Left renal cortex interstitium (tissue), 4 donors: ENCODE measurements around the gene MPHOSPH6. TPM values are rescaled to one million over a fixed set of nuclear protein-coding genes. Genes with fewer than 3 reads are reported as not detected.
A peak's percentile ranks its signal among the peaks of the same experiment; 100 is the strongest.
"Not testable (repeated sequence)": the region's sequence is repeated elsewhere in the genome, so short reads cannot be mapped to it uniquely, and the experiment has no call there.

ENCODE experiments used
- DNase-seq, 4 donors: peaks; one replicate each; pipeline ENCODE4 v3.0.0-alpha.2; 2013; ENCODE audit warnings: low read depth in 4 of 4, low spot score in 2 of 4, missing footprints in 1 of 4
- polyA plus RNA-seq, 4 donors: library from polyadenylated mRNA; unstranded; fragments of 120-200 nt; gene quantifications; one replicate each; pipeline ENCODE4 v1.2.1, GENCODE V29; 2013; ENCODE audit not compliant: insufficient read length in 4 of 4

MPHOSPH6 gene
- polyA plus RNA-seq, 4 donors: 36.0 to 59.7 (median 43.7) TPM

DNA sequence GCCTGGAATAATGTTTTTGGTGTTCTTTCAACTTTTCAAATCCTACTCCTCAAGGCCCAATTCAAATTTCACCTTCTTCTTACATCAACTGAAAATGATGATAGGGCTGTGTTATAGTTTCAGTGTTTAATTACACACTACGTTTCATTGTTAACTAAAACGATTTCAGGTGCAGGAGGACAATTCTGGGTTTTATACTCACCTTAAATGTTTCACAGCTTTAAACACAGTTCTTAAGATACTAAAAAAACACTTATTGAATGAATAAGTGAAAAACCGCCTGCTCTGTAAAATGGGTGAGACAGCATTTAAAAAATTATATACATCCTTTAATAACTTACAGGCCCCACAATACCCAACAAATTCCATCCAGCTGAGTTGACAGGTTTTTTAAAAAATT, 6.2 kb upstream of the MPHOSPH6 start:
- DNase-seq: no peak

DNA sequence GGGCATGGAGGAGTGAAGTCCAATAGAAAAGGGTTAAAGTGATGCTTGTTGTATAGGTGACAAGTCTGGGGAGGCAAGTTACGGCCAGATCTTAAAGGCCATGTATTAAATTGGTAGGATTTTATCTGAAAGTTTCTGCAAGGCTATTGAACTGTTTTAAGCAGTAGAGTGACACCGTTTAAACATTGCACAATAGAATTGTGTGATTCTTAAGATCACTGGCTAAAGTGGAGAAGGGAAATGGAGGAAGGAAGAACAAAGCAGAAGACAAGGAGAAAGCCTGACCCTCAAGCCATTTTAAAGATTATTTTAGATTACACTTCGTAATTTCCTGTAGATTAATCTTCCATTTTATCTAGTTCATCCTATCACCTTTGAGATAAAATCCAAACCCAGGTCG, 5.6 kb upstream of the MPHOSPH6 start:
- DNase-seq: no peak

DNA sequence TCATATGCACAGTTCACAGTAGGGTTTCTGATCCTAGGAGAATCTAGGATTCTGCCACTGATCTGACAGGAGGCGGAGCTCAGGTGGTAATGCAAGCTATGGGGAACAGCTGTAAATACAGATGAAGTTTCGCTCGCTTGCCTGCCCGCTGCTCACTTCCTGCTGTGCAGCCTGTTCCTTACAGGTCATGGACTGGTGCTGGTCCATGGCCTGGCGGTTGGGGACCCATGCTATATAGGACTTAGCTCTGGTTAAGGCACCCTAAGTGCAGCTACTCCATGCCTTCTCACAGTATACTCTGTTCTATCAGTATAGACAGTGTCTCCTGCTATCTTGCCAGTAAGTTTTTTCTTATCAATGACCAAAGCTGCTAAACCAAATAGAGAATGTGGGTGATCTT, 2.4 kb downstream of the MPHOSPH6 start:
- no peak for DNase-seq

DNA sequence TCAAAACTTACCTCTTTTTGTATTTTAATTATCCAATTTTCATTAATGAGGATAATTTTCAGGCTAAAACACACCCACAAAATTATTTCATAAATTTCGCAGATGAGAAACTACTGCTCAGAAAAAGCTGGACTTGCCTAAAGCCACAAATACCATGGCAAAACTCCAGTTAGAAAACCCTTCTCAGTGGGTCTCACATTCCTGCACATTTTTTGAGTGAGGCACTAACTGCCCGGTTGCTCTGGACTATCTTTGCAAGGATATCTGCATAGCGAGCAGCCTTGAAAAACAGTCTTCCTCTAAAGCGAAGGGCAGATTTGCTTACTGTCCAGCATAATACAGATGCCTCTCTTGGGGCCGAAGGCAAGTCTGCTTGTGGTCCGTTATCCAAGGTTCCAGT, 9.8 kb downstream of the MPHOSPH6 start:
- DNase-seq: no peak

DNA sequence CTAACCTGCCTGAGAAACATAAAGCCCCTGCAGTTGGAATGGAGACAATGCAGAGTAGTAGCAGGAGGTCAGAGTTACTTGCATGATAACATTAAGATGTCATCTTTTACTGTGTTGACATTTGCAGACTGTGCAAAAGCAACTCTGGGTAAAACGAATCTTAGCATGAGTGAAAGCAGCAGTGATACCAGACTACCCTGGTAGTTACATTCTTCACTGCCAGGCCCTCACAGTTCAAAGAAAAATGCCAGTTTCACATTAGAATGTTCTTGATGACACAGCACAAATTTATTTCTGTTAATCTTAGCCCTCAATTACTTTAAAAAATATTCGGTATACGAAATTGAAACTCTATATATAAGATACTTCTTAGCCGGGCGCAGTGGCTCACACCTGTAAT, 12.2 kb downstream of the MPHOSPH6 start:
- DNase-seq: no peak

DNA sequence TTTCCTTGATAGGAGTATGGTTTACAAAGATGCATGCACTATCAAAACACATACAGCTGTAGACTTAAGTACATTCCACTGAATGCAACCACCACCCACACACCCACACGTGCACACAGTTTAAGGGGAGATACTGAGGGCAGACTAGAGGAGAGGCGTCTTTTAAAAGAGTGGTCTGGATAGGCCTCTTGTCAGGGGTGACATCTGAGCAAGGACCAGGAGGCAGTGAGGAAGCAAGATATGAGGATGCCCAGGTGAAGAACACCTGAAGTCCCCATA, 12.6 kb downstream of the MPHOSPH6 start:
- no peak for DNase-seq

DNA sequence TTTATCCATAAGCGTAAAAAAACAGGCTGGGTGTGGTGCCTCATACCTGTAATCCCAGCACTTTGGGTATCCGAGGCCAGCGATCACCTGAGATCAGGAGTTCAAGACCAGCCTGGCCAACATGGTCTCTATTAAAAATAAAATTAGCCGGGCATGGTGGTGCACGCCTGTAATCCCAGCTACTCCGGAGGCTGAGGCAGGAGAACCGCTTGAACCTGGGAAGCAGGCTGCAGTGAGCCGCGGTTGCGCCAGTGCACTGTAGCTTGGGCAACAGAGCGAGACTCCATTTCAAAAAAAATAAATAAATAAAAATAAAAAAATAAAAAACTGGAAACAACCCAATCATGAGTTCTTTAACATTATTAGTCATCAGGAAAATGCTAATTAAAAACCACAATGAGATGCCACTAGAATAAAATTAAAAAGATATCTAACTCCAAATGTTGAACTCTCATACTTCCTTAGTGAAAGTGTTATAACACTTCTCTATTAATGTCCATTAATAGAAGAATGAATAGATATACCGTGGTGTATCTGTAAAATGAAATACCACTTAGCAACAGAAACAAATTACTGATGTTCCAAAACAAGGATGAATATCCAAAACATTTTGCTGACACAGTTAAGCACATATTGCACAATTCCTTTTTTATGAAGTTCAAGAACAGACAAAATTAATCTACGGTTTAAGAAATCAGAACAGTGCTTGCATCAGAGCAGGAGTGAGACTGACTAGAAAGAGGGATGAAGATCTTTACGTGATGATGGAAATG, 13.1 kb downstream of the MPHOSPH6 start:
- DNase-seq: no peak

DNA sequence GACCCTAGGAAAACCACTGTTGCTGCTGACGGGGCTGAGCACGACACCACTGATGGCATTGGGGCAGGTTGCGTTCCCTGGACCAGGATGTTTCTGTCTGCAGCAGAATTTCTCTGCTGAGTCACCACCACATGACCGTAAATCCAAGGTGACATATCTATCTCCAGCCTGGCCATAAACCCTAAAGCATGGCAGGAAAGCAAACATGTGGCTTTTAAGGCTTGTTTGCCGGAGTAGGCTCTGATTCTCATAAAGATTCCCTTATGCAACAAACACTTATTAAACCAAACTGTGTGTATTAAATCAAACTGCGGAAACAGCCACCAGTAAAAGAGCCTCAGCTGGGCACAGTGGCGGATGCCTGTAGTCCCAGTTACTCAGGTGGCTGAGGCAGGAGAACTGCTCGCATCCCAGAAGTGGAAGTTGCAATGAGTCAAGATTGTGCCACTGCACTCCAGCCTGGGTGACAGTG, 17.3 kb downstream of the MPHOSPH6 start:
- no peak for DNase-seq

DNA sequence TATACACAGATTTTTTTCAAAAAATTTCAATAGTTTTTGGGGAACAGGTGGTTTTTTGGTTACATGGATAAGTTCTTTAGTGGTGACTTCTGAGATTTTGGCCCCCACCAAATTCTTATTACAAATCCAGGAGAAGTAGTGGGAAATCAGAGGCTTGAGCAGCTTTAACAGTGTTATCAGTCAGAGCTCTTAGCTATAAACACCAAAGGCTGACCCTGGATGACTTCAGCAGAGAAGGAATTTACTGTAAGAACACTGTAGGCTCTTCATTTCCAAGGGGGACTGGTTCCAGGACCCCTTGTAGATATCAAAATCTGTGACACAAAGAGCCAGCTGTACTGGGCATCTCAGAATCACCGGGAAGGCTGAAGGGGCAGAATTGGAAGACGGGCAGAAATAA, 17.8 kb downstream of the MPHOSPH6 start:
- no peak for DNase-seq

DNA sequence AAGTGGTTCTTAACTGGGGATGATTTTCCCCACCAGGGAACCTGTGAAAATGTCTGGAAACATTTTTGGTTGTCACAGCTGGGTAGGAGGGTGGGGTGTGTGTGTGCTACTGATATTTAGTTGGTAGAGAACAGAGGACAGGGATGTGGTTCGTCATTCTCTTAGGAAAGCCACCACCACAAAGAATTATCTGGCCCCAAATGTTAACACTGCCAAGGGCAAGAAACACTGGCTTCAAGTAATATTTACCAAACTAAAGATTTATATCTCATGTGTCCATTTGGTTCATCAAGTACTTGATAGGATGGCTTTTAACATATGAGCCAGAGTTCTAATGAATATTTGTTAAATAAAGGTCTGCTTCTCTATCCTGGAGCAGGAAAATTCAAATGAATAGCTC, 19.5 kb downstream of the MPHOSPH6 start:
- DNase-seq: no peak

DNA sequence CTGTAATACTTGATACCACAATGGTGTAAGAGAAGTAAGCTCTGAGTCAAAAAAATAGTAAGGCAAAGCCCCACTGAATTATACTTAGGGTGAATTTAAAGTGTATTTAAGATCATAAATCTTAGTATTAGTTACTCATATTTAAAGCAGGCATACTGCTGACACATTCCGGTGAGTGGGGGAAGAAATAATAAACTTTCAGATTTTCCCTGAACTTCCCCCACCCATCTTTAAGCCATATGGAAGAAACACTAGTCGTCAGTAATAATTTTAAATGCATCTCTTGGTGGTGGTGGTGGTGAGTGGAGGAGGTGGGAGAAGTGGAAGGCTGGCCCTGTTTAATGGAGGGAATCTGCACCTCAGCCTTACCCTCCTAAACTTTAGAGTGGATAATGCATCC, 20.5 kb downstream of the MPHOSPH6 start:
- DNase-seq: no peak

DNA sequence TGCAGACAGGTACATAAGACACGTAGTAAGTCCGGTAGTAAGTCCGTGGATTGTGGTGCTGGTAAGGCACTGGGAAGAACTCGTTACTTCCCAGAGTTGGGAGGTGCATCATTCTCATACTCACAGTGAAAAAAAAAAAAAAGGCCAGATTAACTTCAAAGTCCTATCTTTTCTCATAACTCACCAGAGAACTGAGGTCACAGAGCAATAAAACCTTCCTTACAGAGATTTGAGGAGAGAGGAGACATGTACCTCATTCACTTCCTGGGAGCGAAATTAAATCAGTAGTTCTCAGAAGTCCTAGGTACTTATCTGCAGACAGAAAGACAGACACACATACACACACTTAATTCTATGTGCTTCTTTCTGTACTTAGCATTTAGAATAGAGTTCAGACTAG, 22.5 kb downstream of the MPHOSPH6 start:
- no peak for DNase-seq

DNA sequence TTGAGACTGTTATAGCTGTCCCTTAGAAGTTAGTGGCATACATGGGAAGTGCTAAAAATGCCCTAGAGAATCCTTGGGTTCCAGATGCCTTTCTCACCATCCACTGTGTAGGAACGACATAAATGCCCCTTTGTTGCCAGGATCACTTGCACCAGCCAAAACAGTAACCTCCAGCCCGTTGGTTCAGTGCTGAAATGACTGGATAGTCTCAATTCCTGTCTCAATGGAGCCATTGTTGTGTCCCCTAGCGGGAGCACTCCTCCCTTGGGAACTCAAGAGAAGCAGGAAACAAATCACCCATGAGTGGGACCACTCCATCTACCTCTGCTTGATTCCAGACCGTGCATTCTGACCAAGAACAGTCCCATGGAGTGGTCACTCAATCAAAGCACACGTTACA, 23.1 kb downstream of the MPHOSPH6 start:
- DNase-seq: no peak

DNA sequence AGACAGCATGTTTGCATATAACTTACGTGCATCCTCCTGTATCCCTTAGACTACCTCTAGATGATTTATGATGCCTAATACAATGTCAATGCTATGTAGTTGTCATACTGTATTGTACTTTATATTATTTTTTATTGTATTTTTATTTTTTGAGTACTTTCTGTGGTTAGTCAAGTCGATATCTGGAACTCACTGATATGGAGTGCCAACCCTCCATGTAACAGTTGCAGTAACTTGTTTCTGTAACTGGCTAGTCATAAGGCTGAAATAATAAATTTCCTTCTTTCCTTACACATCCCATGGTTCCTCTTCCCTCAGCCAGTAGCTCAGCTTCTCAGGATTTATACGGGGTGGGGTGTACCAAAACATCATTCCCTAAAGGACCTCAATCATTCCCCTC, 23.5 kb downstream of the MPHOSPH6 start:
- no peak for DNase-seq

DNA sequence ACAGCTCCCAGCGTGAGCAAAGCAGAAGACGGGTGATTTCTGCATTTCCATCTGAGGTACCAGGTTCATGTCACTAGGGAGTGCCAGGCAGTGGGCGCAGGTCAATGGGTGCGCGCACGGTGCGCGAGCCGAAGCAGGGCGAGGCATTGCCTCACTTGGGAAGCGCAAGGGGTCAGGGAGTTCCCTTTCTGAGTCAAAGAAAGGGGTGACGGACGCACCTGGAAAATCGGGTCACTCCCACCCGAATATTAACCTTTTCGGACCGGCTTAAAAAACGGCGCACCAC, 30.8 kb downstream of the MPHOSPH6 start:
- DNase-seq: not testable (repeated sequence)

DNA sequence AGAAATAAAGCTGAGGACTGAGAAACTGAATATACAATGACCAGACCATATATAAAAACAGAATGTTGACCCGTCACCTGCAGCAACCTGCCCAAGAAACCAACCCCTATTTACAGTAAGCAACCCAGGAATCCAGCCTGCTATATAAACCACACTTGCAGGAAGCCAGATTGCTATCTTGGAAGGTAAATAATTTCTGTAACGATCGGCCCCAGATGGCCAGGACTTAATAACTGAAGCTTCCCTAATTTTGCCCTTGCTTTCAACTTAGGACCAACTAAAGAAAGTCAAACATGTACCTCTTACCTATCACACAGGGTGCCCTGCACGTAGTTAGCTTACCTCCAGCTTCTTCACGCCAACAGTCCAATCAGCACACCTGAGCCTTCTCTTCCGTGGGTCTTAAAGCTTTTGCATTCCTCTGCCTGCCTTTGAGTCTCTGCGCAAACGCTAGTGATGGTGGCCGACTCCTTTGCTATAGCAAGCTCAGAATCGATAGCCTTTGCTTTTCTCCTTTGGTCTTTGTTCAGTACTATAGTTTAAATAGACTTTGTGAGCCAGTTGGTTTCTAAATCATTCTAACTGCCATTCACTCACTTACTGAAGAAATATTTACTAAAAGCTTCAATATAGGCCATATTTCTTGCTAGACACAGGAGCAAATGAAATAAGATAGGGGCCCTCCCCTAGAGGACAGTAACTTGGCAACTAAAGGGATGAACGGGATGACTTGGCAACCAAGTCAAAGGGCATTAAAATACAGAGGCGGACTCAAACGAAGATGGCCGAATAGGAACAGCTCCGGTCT, 31.3 kb downstream of the MPHOSPH6 start:
- no peak for DNase-seq

DNA sequence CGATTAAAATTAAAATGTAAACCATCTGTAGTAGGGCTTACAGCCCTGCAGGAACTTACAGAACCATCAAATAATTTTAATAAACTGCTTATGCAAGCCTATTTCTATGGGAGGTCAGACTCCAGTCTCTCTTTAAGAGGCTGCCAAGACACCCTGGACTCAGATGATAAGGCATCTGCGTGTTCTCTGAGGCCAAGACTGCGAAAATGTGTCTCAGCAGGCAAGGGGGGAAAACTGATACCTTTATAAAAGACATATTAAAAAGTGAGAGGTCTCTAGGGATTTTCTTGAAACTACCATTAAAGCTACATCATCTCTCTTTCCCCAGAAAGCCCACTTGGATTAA, 32.2 kb downstream of the MPHOSPH6 start:
- no peak for DNase-seq

DNA sequence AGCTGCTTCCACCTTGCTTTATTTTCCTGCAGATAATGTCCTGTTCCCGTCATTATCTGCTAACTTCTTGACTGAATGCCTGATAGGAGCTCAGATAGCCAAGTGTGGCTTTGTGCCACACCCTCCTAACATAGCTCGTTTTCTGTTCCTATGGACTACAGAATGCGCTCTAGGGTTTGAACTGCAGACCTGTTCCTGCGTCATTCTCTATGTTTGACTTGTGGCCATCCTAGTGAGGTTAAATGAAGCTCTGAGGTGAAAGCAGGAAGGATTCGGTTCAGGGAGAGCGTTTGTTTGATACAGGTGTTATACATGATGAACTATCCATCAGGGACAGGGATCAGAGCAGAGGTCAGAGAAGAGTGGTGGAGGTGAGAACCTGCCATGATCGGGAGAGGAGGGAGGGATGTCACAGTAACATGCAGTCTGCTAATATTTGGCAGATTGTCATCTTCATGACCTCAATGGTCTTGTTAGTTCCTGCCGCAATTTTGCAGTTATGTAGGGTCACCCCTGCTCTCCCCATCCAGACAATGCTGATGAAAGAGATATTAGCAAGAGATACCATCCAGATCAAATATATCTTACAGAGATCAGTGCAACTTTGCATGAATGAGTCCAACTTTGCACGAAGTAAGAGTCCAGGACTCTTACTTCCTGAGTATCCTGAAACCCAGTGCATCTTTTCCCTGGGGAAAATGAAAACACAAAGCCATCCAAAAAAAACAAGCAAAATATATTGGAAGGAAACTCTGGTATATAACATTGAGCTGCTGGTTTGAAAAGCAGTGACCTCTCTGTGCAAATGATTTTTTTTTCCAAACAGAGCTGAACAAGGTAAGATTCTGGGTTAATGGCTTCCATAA, 32.8 kb downstream of the MPHOSPH6 start:
- no peak for DNase-seq

DNA sequence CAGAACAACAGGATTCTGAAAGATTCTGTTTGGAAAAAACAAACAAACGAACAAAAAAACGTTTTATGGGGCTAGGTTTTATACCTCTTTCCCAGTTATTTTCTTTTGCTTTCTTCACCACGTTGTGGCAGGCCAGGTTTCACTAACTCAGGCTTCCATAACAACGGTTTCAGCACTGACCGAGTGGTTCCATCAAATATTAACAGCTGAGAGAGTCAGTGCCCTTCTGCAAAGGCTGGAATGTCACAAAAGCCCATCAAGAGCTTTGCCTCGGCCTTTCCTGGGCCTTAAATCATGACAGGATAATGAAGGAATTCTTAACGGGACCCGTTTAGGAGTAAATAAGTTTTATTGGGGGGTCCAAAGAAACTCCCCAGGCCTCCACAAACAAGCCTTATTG, 34.2 kb downstream of the MPHOSPH6 start:
- DNase-seq: peak in 1 of 4 donors; percentile 31

DNA sequence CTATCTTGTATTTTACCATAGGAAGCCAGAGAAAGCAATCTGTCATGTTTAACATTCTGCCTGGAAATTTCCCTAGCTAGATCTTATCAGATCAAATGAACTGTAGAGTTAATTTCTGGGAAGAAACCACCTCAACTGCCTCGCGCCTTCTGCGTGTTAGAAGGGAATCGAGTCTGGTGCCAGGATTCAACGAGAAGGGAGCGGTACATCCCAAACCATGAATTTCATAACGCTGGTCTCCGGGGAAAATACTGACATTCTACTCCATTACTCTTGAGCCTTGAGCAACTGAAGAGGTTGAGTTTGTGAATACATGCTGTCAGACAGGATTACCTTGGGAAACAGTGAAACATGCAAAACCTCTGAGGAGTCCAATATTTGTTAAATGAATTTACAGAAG, 35.2 kb downstream of the MPHOSPH6 start:
- no peak for DNase-seq

DNA sequence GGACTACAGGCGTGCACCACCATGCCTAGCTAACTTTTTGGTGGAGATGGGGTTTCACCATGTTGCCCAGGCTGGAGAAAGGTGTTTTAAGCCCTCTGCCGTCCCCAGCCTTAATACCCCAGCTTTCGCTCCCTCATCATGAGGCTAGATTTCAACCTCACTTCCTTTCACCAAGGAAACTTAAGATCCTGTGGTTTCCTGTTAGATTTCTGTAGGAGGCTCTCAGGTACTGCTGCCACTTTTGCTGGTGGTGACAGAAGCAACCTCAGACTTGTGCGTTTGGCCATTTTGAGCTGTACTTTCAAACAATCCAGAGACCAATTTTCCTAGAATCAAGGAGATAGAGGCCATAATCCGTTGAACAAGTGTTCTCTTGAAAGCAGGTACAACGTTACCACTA, 36.2 kb downstream of the MPHOSPH6 start:
- no peak for DNase-seq

DNA sequence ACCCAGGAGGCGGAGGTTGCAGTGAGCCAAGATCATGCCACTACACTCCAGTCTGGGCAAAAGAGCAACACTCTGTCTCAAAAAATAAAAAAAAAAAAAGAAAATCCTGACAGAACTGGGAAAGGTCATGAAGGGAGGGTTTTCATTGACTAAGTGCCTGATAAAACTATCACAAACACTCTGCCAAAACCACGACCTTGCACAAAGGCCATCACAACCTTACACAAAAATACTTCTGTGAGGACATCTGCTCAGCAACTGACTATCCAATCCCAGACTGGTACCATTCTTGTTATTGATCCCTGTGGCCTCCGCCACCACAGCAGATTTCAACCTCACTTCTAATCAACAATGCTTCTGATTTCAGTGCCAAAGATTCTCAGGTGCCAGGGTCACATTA, 40.1 kb downstream of the MPHOSPH6 start:
- no peak for DNase-seq
